NCI-H146 treated with DMSO at 0.1 percent for 48 hours (cell line): Measurements from ENCODE around the gene ASAP2.

Experiments
- DNase-seq: peaks from one replicate; lab custom pipeline; 2025; ENCODE audit not compliant: unreplicated experiment; lab: John Stamatoyannopoulos, UW

The ASAP2 gene

GRCh38 chr2:9179572-9180201 is 26.9 kb upstream of the ASAP2 start:
- no peak for DNase-seq

DNA sequence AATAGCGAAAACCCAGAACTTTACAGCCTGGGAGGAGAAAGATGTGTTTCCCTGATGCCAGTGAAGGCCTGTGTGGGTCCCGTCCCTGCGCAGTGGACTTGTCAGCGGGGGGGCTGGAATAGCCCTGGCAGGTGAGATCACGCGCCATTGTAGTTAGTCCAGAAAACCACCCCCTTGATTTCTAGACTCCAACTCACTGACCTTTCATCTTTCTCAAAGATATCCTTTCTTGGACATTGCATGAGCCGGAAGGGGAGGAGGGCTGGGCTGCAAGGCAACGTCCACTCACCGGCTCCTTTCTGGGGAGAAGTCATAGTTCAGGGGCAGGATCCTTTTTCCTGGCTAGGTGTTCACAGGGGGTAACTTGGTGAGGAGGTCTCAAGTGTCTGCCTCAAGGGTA is 22.3 kb upstream of the ASAP2 start:
- no peak for DNase-seq

GRCh38 chr2:9187620-9188214 is 18.9 kb upstream of the ASAP2 start:
- DNase-seq: no peak

- no peak for DNase-seq
These were observed 17.8 kb upstream of the ASAP2 start for GRCh38 chr2:9188823-9189222.

DNA sequence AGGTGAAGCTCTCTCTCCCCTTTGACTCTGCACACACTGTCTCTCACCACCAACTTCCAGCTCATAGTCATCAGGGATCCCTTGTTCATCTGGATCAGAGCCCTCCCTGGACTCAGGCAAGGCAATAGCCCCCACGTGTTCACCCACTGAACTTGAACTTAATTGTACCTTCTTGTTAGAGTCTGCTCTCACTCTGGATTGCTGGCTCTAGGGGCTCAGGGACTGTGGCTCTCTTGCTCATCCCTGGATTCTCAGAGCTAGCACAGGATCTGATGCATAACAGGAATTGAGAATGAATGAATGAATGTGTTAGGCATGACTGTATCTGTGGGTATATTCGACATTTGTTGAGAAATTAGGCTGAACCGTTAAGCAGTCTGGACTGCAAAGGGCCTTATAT is 16.7 kb upstream of the ASAP2 start:
- no peak for DNase-seq

DNA sequence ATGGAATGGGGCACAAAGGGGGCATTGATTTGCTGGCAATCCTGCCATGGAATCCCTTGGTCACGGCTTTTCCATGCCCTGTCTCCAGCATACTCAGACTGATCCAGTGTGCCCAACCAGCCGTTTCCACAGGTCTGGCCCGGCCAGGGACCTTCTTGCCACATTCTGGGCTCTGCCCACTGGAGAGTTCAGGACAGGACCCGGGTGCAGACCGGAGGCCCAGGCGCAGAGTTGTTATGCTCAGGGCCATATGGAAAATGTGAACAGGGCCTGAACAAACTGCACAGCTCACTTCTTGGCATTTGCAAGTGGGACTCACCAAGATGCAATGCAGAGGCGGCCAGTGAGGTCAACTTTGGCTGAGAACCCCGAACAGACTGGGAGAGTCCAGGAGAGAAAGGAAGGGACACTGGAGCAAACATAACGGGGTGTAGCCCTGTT is 15.6 kb upstream of the ASAP2 start:
- DNase-seq: no peak

- DNase-seq: no peak
These were observed 13.9 kb upstream of the ASAP2 start for GRCh38 chr2:9192712-9193111.

DNA sequence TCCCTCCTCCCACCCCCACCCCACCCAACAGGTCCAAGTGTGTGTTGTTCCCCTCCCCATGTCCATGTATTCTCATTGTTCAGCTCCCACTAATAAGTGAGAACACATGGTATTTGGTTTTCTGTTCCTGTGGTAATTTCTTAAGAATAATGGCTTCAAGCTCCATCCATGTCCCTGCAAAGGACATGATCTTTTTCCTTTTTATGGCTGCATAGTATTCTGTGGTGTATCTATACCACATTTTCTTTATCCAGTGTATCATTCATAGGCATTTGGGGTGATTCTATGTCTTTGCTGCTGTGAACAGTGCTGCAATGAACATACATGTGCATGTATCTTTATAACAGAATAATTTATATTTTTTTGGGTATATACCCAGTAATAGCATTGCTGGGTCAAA is 12.3 kb upstream of the ASAP2 start:
- no peak for DNase-seq

DNA sequence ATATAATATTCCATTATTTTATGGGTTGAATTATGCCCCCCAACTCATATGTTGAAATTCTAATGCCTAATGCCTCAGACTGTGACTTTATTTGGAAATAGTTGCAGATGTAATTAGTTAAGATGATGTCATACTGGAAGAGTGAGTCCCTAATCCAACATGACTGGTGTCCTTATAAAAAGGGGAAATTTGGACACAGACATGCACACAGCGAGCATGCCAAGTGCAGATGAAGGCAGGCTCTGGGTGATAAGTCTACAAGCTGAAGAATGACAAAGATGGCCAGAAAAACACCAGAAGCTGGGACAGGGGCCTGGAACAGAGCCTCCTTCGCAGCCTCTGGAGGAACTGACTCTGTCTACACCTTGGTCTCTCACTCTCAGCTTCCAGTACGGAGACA is 10.0 kb upstream of the ASAP2 start:
- no peak for DNase-seq

DNA sequence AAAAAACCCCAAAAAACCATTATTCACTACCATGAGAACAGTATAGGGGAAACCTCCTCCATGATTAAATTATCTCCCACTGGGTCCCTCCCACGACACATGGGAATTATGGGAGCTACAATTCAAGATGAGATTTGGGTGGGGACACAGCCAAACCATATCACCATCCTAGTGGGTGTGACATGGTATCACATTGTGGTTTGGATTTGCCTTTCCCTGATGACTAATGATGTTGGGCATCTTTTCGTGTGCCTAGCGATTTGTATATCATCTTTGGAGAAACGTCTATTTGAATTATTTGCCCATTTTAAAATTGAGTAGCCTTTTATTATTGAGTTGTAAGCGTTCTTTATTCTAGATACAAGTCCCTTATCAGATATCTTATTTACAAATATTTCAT is 8.7 kb upstream of the ASAP2 start:
- DNase-seq: no peak

DNA sequence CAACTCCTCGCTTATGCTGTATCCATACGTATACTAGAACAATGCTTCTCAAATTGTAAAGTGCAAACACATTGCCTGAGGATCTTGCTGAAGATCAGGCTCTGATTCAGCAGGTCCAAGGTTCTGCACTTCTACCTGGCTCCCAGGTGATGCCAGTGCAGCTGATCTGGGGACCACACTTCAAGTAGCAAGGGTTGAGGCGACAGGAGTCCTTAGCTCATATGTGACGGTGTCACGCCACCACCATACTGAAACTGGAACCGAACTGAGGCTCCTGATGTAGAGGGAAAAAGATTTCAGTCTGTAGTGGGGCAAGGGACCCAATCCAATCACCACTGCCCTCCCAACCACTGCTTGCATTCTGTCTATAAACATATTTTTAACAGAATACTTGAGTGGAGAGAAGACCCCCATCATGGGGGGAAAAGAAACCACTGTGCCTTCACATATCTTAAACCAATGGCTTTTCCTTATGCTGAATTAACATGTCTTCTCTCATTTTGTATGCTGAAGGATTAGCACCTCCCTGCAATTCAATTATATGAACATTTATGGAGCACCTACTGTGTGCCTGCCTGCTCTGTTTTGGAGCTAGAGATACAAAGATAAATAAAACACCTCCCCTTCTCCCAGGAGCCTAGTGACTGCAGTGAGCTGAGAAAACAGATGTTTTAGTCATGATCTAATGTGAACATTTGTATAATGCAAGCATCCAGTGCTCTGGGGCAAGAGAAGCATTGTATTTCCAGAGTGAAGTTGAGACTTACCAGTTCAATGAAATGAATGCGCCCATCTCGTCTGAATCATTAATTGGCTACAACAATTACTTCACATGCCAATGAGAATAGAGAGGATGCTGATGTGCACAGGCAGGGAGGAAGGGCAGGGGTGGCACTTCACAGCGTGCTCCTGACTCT is 6.6 kb upstream of the ASAP2 start:
- no peak for DNase-seq

- no peak for DNase-seq
These were observed 6.0 kb upstream of the ASAP2 start for GRCh38 chr2:9200633-9201015.

DNA sequence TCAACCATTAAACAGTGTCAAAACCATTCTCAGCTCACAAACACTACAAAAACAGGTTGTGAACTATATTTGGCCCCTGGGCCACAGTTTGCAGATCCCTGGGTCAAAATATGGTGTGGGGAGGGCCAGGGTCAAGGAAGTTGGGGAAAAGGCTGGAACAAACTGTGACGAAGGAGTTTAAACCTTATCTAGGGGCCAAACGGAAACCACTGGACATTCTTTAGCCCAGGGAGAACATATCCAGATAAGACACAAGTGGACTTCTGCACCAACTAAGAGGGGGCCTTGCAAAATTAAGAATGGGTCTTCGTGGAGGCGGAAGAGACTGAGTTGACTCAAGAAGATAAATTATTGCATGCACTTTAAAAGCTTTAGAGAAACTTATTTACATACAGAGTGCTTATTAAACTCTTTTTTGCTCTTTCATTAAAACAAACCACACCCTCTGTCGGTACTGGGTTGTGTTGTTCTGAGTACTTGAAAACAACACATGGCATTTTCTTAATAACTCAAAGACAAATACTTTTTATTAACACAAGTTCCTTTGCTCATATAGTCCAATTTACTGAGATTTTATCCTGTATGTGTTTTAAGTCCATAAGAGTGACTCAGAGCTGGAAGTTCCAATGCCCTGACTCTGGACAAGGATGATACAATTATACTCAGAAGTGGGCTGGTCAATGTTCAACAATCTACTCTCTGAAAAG is 5.3 kb upstream of the ASAP2 start:
- DNase-seq: no peak

DNA sequence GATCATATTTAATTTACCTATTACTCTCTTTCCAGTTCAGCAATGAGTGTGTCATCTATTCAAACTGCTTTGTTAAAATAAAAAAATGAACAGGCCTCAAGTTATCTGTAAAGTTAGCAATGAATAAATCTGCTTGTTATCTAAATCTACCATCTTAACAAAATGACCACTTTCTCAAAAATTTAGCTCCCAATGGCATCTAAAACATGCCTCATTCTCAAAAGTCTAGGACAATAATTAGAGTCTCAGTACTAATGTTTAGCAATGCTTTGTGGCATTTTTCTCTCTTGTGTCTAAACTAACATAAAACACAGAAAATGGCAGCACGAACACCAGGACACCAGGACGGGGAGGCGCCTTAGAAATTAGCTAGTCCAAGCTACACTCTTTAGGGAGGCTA is 3.6 kb upstream of the ASAP2 start:
- no peak for DNase-seq

DNA sequence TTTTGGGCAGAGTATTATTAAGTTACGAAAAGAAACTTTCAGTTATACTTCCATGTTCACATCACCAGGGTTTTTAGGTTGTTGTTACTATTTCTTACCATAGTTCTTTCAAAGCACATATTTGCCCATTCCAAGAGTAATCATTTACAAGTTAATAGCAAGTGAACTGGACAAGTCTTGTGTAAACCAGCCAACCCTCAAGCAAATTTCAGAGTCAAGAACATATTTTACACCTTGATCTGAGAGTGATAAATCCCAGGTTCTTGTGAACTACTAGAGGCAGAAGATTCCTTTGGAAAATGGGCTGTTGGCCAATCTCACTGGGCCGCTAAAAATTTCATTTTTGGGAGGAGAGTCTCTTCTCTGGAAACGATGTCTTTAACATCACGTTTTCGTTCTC is 2.7 kb upstream of the ASAP2 start:
- DNase-seq: no peak

- DNase-seq: no peak
These were observed 1.7 kb upstream of the ASAP2 start for GRCh38 chr2:9204939-9205338.

DNA sequence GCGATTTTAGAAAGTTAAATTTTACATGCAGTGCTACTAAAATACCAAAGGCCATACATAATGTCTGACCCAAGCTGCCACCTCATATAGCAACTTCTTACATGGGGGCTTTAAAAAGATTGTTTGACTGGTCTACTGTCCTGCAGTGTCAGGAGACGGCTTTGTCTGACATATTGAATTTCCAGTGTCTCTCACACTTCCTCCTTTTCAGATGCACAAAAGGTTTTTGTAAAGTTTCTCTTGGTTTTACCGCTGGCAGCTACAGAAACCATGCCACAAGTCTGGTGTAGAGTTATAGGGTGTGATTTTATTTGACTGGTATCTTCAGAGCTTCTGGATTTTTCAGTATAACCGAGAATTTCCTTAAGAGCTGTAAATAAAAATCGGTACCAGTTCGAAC is 1.1 kb upstream of the ASAP2 start:
- no peak for DNase-seq

GRCh38 chr2:9206991-9207640 is 504 bp downstream of the ASAP2 start:
- DNase-seq: no peak

GRCh38 chr2:9207641-9208311 is 1.2 kb downstream of the ASAP2 start:
- DNase-seq: no peak

- DNase-seq: no peak
These were observed 2.3 kb downstream of the ASAP2 start for GRCh38 chr2:9208875-9209274.

- DNase-seq: no peak
These were observed 3.4 kb downstream of the ASAP2 start for GRCh38 chr2:9210030-9210429.
